HG03280 (cell line): ENCODE data around the gene CHIT1.
"Not testable (repeated sequence)": the region's sequence is repeated elsewhere in the genome, so short reads cannot be mapped to it uniquely, and the experiment has no call there.

Experiments used
- ATAC-seq: cut with Tn5 transposase; IDR thresholded peaks from one replicate; pipeline ENCODE4 v1.9.1; 2021; ENCODE audit warnings: mild to moderate bottlenecking, moderate library complexity; ENCODE audit not compliant: unreplicated experiment

Gene CHIT1

GRCh38 chr1:203266140-203266539 lies 36.7 kb upstream of the CHIT1 start:
- ATAC-seq, result not testable (repeated sequence)

GRCh38 chr1:203265541-203265940 lies 36.1 kb upstream of the CHIT1 start:
- ATAC-seq, result no peak

- ATAC-seq, result no peak
Measured at GRCh38 chr1:203264052-203264501, 34.6 kb upstream of the CHIT1 start.

- ATAC-seq, result no peak
Measured at GRCh38 chr1:203263496-203263895, 34.0 kb upstream of the CHIT1 start.

GRCh38 chr1:203256636-203257035 lies 27.2 kb upstream of the CHIT1 start:
- not testable (repeated sequence) for ATAC-seq

GRCh38 chr1:203254782-203255181 lies 25.3 kb upstream of the CHIT1 start:
- not testable (repeated sequence) for ATAC-seq

GRCh38 chr1:203252678-203253077 lies 23.2 kb upstream of the CHIT1 start:
- ATAC-seq, result no peak

GRCh38 chr1:203251466-203251865 lies 22.0 kb upstream of the CHIT1 start:
- ATAC-seq, result no peak

- ATAC-seq, result no peak
Measured at GRCh38 chr1:203250911-203251310, 21.4 kb upstream of the CHIT1 start.

GRCh38 chr1:203244776-203245175 lies 15.3 kb upstream of the CHIT1 start:
- ATAC-seq, result no peak

- ATAC-seq, result not testable (repeated sequence)
Measured at GRCh38 chr1:203241708-203242107, 12.2 kb upstream of the CHIT1 start.

- no peak for ATAC-seq
Measured at GRCh38 chr1:203239526-203240305, 10.2 kb upstream of the CHIT1 start.

GRCh38 chr1:203239081-203239480 lies 9.6 kb upstream of the CHIT1 start:
- ATAC-seq, result no peak

- ATAC-seq, result no peak
Measured at GRCh38 chr1:203238535-203238934, 9.1 kb upstream of the CHIT1 start.

- not testable (repeated sequence) for ATAC-seq
Measured at GRCh38 chr1:203234901-203235300, 5.4 kb upstream of the CHIT1 start.

- no peak for ATAC-seq
Measured at GRCh38 chr1:203228670-203229069, 803 bp downstream of the CHIT1 start.

GRCh38 chr1:203227371-203228083 lies 1.9 kb downstream of the CHIT1 start:
- no peak for ATAC-seq

GRCh38 chr1:203225071-203225470 lies 4.4 kb downstream of the CHIT1 start:
- ATAC-seq, result no peak

- no peak for ATAC-seq
Measured at GRCh38 chr1:203223012-203223775, 6.3 kb downstream of the CHIT1 start.

GRCh38 chr1:203219934-203220333 lies 9.5 kb downstream of the CHIT1 start:
- ATAC-seq, result no peak

- no peak for ATAC-seq
Measured at GRCh38 chr1:203219171-203219570, 10.3 kb downstream of the CHIT1 start.
